HPDE6-E6E7 (cell line): ENCODE results near the gene MYO9A.
"Not testable (repeated sequence)": the region's sequence is repeated elsewhere in the genome, so short reads cannot be mapped to it uniquely, and the experiment has no call there.

Experiments used
- DNase-seq: peaks from one replicate; pipeline ENCODE4 v3.0.0; 2011; ENCODE audit warnings: missing footprints; ENCODE audit errors: extremely low spot score

MYO9A gene

DNA sequence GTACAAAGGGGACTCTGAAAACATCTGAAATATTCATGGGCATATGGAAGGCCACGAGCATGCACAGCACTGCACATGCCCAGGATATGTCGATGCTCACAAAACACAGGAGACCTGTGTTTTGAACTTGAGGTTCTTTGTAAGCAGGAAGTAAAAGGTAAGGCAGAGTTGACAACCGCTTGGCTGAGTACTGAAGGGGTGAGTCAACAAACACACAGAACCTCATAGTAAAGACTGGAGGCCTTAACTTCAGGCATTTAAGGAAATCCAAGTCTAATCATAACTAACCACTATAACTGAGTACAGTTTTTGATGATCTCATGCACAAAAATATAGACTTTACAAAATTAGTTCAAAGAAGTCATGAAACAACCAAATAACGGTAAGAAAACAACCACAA is 80.6 kb downstream of the MYO9A start:
- DNase-seq: peak; percentile 21

DNA sequence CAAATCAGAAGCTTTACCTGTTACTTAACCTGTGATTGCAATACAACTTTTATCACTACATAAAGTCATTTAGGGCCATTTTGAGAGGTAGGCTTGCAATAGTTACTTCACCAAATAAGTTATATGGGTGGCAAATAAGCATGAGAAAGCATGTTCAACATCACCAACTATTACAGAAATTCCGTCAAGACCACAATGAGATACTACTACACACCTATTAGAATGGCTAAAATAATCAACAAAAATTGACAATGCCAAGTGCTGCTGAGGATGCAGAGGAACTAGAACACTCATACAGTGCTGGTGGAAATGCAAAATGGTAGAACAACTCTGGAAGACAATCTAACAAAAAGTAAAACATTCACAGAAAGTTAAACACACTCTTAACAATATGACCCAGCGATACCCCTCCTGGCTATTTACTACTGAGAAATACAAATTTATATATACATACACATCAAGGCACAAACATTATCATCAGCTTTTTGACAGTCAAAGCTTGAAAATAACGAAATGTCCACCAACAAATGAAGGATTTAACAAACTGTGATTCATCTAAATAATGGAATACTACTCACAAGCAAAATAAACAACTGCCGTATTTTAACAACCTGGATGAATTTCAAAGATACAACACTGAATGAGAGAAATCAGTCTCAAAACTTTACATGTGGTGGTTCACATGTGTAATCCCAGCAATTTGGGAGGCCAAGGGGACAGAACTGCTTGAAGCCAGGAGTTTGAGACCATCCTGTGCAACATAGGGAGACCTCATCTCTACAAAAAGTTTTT is 82.9 kb downstream of the MYO9A start:
- no peak for DNase-seq

DNA sequence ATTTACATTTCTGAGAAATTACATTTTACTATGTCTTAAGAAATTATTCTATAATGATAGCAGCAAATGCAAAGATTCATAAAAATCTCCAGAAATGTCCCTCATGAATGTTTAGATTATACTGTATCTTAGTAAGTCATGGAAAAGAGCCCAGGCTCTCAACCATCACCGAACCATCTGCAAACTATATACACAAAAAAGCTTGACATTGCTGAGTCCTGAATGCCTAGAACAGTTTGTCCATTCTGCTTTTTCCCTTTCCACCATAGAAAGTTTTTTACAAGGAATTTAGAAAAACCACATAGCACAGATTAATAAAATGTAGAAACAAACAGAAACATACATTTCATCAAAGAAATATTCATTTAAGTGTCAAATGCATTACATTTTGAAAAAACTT is 83.6 kb downstream of the MYO9A start:
- DNase-seq: no peak

DNA sequence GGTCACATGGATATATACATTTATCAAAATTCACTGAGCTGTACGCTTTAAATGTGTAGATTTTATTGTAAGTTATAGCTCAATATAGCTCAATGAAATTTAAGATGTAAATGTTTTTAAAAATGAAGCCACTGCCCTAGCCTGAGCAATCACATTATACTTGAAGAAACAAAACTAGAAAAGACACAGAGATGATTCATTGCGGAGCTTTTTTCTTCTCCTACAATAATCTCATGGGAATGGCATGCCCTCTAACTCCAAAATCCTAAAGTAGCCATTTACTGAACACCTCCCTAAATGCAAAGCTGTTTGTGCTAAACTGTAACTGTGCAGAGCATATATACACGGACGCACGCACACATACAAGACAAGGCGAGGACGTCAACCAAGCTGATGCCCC is 84.2 kb downstream of the MYO9A start:
- no peak for DNase-seq

- no peak for DNase-seq
Observed at GRCh38 chr15:72033285-72033684, 84.7 kb downstream of the MYO9A start.

DNA sequence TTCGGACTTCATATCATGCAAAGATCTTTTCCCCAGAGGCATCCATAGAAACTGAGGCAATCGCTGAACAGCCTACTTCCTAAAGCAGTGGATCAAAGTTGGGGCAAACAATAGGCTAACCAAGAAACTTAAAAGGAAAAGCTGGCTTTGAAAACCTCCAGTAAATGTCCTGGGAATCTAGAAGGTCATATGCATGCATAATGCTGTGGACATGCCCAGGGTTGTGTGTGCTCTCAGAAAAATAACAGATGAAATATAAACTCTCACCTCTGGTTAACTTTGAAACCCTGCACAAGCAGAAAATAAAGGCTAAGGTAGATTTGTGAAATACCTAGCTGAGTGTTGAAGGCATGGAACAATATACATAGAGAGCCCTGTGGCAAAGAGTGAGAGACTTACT is 96.3 kb downstream of the MYO9A start:
- no peak for DNase-seq

- no peak for DNase-seq
Observed at GRCh38 chr15:72020799-72021198, 97.2 kb downstream of the MYO9A start.

GRCh38 chr15:72014555-72014954 is 103.4 kb downstream of the MYO9A start:
- not testable (repeated sequence) for DNase-seq

GRCh38 chr15:72013703-72014102 is 104.2 kb downstream of the MYO9A start:
- DNase-seq: no peak

GRCh38 chr15:72011302-72011942 is 106.5 kb downstream of the MYO9A start:
- no peak for DNase-seq

DNA sequence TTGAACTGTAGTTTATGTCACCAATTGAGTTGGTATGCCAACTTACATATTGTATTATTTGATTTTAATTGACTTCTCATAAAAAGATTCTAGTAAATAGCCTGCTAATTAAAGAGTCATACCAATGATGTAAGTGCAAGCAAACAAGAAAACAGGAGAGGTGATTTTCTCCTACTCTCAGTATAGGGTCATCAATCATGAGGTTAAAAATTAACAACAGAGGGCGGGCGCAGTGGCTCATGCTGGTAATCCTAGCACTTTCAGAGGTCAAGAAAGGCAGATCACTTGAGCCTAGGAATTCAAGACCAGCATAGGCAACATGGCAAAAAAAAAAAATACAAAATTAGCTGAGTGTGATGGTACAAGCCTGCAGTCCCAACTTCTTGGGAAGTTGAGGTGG is 108.7 kb downstream of the MYO9A start:
- DNase-seq: no peak

DNA sequence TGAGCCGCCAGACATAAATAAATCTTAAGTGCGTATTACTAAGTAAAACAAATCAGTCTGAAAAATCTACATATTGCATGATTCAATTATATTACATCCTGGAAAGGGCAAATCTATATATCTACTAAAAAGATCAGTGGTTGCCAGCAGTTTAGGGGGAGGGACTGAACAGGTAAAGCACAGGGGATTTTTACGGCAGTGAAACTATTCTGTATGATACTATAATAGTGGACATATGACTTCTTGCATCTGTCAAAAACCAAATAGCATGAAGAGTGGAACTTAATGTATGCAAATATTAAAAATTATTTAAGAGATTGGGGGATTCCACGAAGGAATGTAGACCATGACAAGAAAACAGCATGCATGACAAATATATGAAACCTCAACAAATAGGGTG is 111.6 kb downstream of the MYO9A start:
- no peak for DNase-seq

- no peak for DNase-seq
Observed at GRCh38 chr15:72005483-72005882, 112.5 kb downstream of the MYO9A start.

GRCh38 chr15:71999807-72000206 is 118.1 kb downstream of the MYO9A start:
- no peak for DNase-seq

DNA sequence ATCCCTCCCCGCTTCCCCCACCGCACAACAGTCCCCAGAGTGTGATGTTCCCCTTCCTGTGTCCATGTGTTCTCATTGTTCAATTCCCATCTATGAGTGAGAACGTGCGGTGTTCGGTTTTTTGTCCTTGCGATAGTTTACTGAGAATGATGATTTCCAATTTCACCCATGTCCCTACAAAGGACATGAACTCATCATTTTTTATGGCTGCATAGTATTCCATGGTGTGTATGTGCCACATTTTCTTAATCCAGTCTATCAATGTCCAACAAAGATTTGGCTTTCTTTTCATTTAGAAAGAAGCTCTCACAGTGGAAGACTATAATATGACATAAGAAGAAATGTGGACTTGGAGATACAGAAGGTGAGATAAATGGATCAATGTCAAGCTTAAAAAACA is 119.2 kb downstream of the MYO9A start:
- DNase-seq: not testable (repeated sequence)

DNA sequence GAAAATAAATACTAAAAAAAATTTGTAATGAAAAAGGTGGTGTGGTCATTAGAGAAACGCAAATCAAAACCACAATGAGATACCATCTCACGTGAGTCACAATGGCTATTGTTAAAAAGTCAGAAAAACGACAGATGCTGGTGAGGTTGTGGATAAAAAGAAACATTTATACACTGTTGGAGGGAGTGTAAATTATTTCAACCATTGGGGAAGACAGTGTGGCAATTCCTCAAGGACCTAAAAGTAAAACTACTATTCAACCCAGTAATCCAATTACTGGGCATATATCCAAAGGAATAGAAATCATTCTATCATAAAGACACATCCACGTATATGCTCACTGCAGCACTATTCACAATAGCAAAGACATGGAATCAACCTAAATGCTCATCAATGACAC is 120.3 kb downstream of the MYO9A start:
- DNase-seq: no peak

- DNase-seq: no peak
Observed at GRCh38 chr15:71975816-71976150, 142.2 kb downstream of the MYO9A start.

DNA sequence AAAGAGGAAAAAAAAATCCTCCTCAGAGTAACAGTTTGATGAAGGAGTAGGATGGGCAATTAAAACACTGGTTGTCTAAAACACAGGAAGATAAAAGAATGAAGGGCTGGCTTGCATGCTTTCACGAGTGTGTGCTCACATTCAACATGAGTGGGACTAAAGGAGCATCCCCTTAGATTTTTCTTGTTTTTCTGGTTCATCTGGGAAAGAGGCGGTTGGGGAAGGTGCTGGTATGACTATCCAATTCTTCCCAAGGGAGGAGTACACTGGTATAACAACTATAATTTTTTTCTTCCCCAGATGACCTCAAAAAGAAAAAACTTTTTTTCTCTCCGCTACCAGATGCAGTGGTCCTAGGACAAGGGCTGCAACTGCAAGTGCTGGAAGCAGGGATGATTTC is 143.7 kb downstream of the MYO9A start:
- DNase-seq: no peak

- no peak for DNase-seq
Observed at GRCh38 chr15:71973366-71973765, 144.6 kb downstream of the MYO9A start.

- DNase-seq: no peak
Observed at GRCh38 chr15:71971905-71972304, 146.0 kb downstream of the MYO9A start.

DNA sequence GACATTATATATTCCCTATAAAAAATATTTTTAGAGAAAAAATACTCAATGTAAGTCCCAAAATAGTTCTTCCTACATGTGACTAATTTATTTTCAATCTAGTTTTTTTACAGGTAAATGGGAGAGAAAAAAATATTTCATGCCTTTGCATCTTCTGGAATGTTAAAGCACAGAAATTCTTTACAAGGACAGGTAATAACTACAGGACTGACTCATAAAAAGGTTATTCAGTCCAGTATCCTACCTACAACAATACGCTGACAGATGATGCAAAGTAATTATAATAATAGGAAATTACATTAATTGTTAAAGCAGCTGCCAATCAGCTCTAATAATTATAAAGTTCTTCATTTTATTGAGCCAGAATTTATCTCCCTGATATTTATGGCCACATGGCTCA is 147.5 kb downstream of the MYO9A start:
- no peak for DNase-seq

- no peak for DNase-seq
Observed at GRCh38 chr15:71962537-71962936, 155.4 kb downstream of the MYO9A start.

DNA sequence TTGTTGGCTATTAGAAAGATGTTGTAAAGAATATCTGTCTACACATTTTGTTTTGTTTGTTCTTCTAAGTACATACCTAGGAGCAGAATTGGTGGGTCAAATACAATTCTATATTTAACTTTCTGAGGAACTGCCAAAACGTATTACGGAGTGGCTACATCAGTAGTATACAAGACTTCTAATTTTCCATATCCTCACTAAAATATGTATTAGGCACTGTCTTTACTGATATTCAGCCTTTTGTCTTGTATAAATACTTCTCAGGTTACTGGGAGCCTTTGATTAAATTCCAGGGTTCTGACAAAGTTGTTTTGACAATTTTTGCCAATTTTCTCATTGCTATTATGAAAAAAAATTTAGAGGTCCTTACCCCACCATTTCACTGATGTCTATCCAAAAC is 160.9 kb downstream of the MYO9A start:
- DNase-seq: no peak

- no peak for DNase-seq
Observed at GRCh38 chr15:71951134-71951533, 166.8 kb downstream of the MYO9A start.
